Right forelimb (tissue), 1 donor: ENCODE measurements around the gene CLASRP.
A peak's percentile ranks its signal among the peaks of the same experiment; 100 is the strongest.

ENCODE experiments used
- DNase-seq: peaks from one replicate; pipeline ENCODE4 v3.0.0-alpha.2; 2018

CLASRP gene

GRCh38 chr19:45090034-45090433 lies 51.2 kb downstream of the CLASRP start:
- no peak for DNase-seq

GRCh38 chr19:45090606-45091005 lies 51.8 kb downstream of the CLASRP start:
- DNase-seq, result no peak

- peak; percentile 99 for DNase-seq
Observed at GRCh38 chr19:45091031-45091923, 52.4 kb downstream of the CLASRP start.

- peak; percentile 95 for DNase-seq
Observed at GRCh38 chr19:45092747-45093678, 54.2 kb downstream of the CLASRP start, which contains the start of gene PPP1R37. PPP1R37 (plus strand) TSS chr19:45093179; CDS start chr19:45093326, 147 bp downstream.

GRCh38 chr19:45094137-45094536 lies 55.3 kb downstream of the CLASRP start:
- no peak for DNase-seq

GRCh38 chr19:45094707-45095106 lies 55.9 kb downstream of the CLASRP start:
- DNase-seq, result no peak

GRCh38 chr19:45095496-45096413 lies 56.9 kb downstream of the CLASRP start:
- no peak for DNase-seq

- no peak for DNase-seq
Observed at GRCh38 chr19:45096700-45097099, 57.9 kb downstream of the CLASRP start.

GRCh38 chr19:45097450-45097775 lies 58.6 kb downstream of the CLASRP start:
- no peak for DNase-seq

- DNase-seq, result no peak
Observed at GRCh38 chr19:45097776-45098520, 59.1 kb downstream of the CLASRP start.

GRCh38 chr19:45098521-45099466 lies 59.9 kb downstream of the CLASRP start:
- no peak for DNase-seq

- DNase-seq, result no peak
Observed at GRCh38 chr19:45099467-45100191, 60.8 kb downstream of the CLASRP start.

GRCh38 chr19:45100201-45100600 lies 61.4 kb downstream of the CLASRP start:
- DNase-seq, result no peak

- no peak for DNase-seq
Observed at GRCh38 chr19:45100846-45101252, 62.0 kb downstream of the CLASRP start.

- DNase-seq, result no peak
Observed at GRCh38 chr19:45101806-45102205, 63.0 kb downstream of the CLASRP start.

GRCh38 chr19:45102481-45102880 lies 63.6 kb downstream of the CLASRP start:
- no peak for DNase-seq

GRCh38 chr19:45103156-45103507 lies 64.3 kb downstream of the CLASRP start:
- no peak for DNase-seq

- DNase-seq, result no peak
Observed at GRCh38 chr19:45103508-45104319, 64.9 kb downstream of the CLASRP start.
